Measurements from ENCODE around the gene BOK. TPM values are rescaled to one million over a fixed set of nuclear protein-coding genes. Genes with fewer than 3 reads are reported as not detected.

BOK gene
- polyA plus RNA-seq, 1 donor from 2014 or later: 2.3 TPM

DNA sequence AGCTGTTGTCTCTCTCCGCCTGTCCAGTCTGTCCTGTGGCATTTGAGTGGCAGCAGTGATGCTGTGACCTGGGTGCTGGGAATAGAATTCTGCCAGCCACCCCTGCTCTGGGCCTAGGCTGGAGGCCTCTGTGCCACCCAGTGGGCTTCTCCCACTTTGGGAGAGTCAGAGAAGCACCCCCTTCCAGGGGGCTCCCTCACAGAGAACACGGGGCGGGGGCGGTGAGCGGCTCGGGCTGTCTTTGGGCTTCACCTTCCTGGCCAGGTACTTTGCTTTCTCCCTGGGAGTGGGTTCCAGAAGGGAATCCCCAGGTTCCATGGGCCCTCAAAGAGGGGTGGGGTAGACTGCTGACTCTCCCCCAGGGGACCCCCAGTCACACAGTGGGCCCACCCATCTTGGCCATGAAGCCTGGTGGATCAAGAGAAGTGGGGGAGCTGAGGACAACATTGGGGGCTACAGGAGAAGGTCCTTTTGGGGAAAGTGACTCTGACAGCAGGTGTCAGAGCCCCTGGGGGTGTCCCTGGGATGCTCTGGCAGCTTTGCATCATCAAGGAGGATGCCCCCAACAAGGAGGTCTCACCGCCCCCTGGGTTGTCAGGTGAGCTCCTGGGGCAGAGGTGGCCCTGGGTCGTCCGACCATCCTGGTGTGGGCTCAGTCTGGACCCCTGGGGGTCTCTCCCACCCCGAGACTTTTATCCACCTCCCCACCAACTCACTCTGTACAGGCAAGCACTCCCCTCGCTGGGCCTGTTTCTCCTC is 18.8 kb upstream of the BOK start:
- H3K9me3 ChIP-seq (ENCODE audit: low read length): no peaks in the 10 kb centered on the region
- H3K4me2 ChIP-seq (ENCODE audit: low read length): no peak overlapping the region
- no peak overlapping the region for H3K27ac ChIP-seq (ENCODE audit: low read length)
- H3K9me2 ChIP-seq (ENCODE audit: insufficient read depth, low read length): no peaks in the 10 kb centered on the region
- no peaks in the 10 kb centered on the region for H4K20me1 ChIP-seq (ENCODE audit: insufficient read depth)
- TF ChIP-seq SMC3 (conservative IDR thresholded peaks at IDR 0.05; ENCODE audit: poor library complexity): no peak
- TF ChIP-seq, protein P1, sequence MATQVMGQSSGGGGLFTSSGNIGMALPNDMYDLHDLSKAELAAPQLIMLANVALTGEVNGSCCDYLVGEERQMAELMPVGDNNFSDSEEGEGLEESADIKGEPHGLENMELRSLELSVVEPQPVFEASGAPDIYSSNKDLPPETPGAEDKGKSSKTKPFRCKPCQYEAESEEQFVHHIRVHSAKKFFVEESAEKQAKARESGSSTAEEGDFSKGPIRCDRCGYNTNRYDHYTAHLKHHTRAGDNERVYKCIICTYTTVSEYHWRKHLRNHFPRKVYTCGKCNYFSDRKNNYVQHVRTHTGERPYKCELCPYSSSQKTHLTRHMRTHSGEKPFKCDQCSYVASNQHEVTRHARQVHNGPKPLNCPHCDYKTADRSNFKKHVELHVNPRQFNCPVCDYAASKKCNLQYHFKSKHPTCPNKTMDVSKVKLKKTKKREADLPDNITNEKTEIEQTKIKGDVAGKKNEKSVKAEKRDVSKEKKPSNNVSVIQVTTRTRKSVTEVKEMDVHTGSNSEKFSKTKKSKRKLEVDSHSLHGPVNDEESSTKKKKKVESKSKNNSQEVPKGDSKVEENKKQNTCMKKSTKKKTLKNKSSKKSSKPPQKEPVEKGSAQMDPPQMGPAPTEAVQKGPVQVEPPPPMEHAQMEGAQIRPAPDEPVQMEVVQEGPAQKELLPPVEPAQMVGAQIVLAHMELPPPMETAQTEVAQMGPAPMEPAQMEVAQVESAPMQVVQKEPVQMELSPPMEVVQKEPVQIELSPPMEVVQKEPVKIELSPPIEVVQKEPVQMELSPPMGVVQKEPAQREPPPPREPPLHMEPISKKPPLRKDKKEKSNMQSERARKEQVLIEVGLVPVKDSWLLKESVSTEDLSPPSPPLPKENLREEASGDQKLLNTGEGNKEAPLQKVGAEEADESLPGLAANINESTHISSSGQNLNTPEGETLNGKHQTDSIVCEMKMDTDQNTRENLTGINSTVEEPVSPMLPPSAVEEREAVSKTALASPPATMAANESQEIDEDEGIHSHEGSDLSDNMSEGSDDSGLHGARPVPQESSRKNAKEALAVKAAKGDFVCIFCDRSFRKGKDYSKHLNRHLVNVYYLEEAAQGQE (IDR thresholded peaks at IDR 0.05; ENCODE audit: borderline replicate concordance): no peak
- TF ChIP-seq MXI1 (conservative IDR thresholded peaks at IDR 0.05; ENCODE audit: poor library complexity, severe bottlenecking): no peak
- TF ChIP-seq EZH2 (IDR thresholded peaks at IDR 0.05; ENCODE audit: borderline replicate concordance, insufficient read depth, low read length, poor library complexity, severe bottlenecking): no peak
- TF ChIP-seq EP300 (conservative IDR thresholded peaks at IDR 0.05; ENCODE audit: poor library complexity, severe bottlenecking): no peak
- no peak overlapping the region for H2AFZ ChIP-seq (ENCODE audit: low read depth, low read length)
- no peak overlapping the region for H3K4me3 ChIP-seq (ENCODE audit: low read length)
- H3K36me3 ChIP-seq (ENCODE audit: insufficient read depth, low read length): no peaks in the 10 kb centered on the region
- no peak overlapping the region for H3K9ac ChIP-seq (ENCODE audit: low read length)
- H3F3A ChIP-seq (ENCODE audit: insufficient read depth, low read length, poor library complexity, severe bottlenecking): no peaks in the 10 kb centered on the region
- peaks cover 28% of the 10 kb centered on the region for H3K27me3 ChIP-seq (ENCODE audit: insufficient read depth, low read depth, low read length)
- no peaks in the 10 kb centered on the region for H3K79me2 ChIP-seq (replicated peaks; ENCODE audit: insufficient read depth, low read length)

DNA sequence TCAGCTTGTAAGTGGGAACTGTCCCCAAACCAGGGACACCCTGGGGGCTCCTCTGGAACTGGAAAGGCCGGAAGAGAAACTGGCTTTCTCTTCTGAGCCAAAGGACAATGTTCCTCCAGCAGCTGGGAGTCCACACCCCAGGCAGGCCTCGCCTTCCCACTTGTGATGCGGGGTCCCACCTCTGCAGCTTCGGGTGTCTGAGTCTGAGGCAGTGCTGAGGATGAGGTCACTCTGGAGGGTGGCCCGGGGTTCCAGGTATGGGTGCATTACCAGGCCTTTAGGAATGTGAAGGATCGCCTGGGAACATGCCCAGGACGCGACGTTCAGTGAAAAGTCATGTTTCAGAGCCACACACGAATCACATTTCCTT is 18.2 kb upstream of the BOK start:
- Histone ChIP-seq H3K36me3 (ENCODE audit: insufficient read depth, low read length) (no peaks in the 10 kb centered on the region), H2AFZ (ENCODE audit: low read depth, low read length) (no peak overlapping the region), H3F3A (ENCODE audit: insufficient read depth, low read length, poor library complexity, severe bottlenecking) (no peaks in the 10 kb centered on the region), H3K4me3 (ENCODE audit: low read length) (no peak overlapping the region), H4K20me1 (ENCODE audit: insufficient read depth) (no peaks in the 10 kb centered on the region), H3K9ac (ENCODE audit: low read length) (no peak overlapping the region), H3K4me2 (ENCODE audit: low read length) (no peak overlapping the region), H3K27me3 (ENCODE audit: insufficient read depth, low read depth, low read length) (peaks cover 28% of the 10 kb centered on the region), H3K9me2 (ENCODE audit: insufficient read depth, low read length) (no peaks in the 10 kb centered on the region), H3K79me2 (replicated peaks; ENCODE audit: insufficient read depth, low read length) (no peaks in the 10 kb centered on the region), H3K27ac (ENCODE audit: low read length) (no peak overlapping the region), H3K9me3 (ENCODE audit: low read length) (no peaks in the 10 kb centered on the region)
- no peak for TF ChIP-seq RAD21 (conservative IDR thresholded peaks at IDR 0.05)
- TF ChIP-seq POLR2AphosphoS5 (IDR thresholded peaks at IDR 0.05): no peak
- no peak for TF ChIP-seq TAF1 (IDR thresholded peaks at IDR 0.05; ENCODE audit: low read depth)
- no peak for TF ChIP-seq EZH2 (IDR thresholded peaks at IDR 0.05; ENCODE audit: borderline replicate concordance, insufficient read depth, low read length, poor library complexity, severe bottlenecking)
- TF ChIP-seq, protein P1 (IDR thresholded peaks at IDR 0.05; ENCODE audit: borderline replicate concordance): no peak
- no peak for TF ChIP-seq MXI1 (conservative IDR thresholded peaks at IDR 0.05; ENCODE audit: poor library complexity, severe bottlenecking)
- TF ChIP-seq SMC3 (conservative IDR thresholded peaks at IDR 0.05; ENCODE audit: poor library complexity): no peak
- no peak for TF ChIP-seq EP300 (conservative IDR thresholded peaks at IDR 0.05; ENCODE audit: poor library complexity, severe bottlenecking)
- TF ChIP-seq, protein P2, sequence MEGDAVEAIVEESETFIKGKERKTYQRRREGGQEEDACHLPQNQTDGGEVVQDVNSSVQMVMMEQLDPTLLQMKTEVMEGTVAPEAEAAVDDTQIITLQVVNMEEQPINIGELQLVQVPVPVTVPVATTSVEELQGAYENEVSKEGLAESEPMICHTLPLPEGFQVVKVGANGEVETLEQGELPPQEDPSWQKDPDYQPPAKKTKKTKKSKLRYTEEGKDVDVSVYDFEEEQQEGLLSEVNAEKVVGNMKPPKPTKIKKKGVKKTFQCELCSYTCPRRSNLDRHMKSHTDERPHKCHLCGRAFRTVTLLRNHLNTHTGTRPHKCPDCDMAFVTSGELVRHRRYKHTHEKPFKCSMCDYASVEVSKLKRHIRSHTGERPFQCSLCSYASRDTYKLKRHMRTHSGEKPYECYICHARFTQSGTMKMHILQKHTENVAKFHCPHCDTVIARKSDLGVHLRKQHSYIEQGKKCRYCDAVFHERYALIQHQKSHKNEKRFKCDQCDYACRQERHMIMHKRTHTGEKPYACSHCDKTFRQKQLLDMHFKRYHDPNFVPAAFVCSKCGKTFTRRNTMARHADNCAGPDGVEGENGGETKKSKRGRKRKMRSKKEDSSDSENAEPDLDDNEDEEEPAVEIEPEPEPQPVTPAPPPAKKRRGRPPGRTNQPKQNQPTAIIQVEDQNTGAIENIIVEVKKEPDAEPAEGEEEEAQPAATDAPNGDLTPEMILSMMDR (IDR thresholded peaks at IDR 0.05; ENCODE audit: poor library complexity, severe bottlenecking): no peak

Data from neural cell (in vitro differentiated cells).